Gastroesophageal sphincter (tissue), 4 donors: ENCODE data around the gene DPYD. TPM values are rescaled to one million over a fixed set of nuclear protein-coding genes. Genes with fewer than 3 reads are reported as not detected.

Source experiments
- ATAC-seq: fragments of 150-250 bp; one replicate; pipeline ENCODE4 v1.9.1; 2016; ENCODE audit warnings: mild to moderate bottlenecking, moderate library complexity
- H3K27ac ChIP-seq, 4 donors: fragments of 200-600 bp; sonication (generic) in 3 of 4; 1 replicate in 3 of 4; 2 replicates in 1 of 4; pipeline ENCODE4 v1.5.1; 2016 to 2019
- H3K27me3 ChIP-seq: fragments of 200-600 bp; sonication (generic); one replicate; pipeline ENCODE4 v1.5.1; 2019
- H3K36me3 ChIP-seq, 2 donors: fragments of 200-600 bp; sonication (generic); one replicate each; pipeline ENCODE4 v1.5.1; 2019; ENCODE audit warnings: control low read depth in 1 of 2
- H3K4me1 ChIP-seq, 3 donors: fragments of 200-600 bp; sonication (generic); 1 replicate in 2 of 3; 2 replicates in 1 of 3; pipeline ENCODE4 v1.5.1; 2016 to 2019; ENCODE audit warnings: control low read depth in 2 of 3
- H3K4me3 ChIP-seq, 2 donors: fragments of 200-600 bp; sonication (generic); one replicate each; pipeline ENCODE4 v1.5.1; 2019; ENCODE audit warnings: mild to moderate bottlenecking in 1 of 2, moderate library complexity in 1 of 2
- H3K9me3 ChIP-seq, 3 donors: fragments of 200-600 bp; sonication (generic); one replicate each; pipeline ENCODE4 v1.5.1; 2017 to 2019; ENCODE audit warnings: control low read depth in 2 of 3
- EP300 ChIP-seq: sonication (generic); formaldehyde crosslinking; IDR thresholded peaks from one replicate; pipeline ENCODE4 v1.6.1; 2017; ENCODE audit warnings: antibody characterized with exemption, mild to moderate bottlenecking
- POLR2A ChIP-seq, 2 donors: fragments of 450-650 bp; IDR thresholded peaks; one replicate each; pipeline ENCODE4 v1.6.1; 2017; ENCODE audit warnings: antibody characterized with exemption in 2 of 2, mild to moderate bottlenecking in 2 of 2, moderate library complexity in 1 of 2
- POLR2AphosphoS5 ChIP-seq: sonication (generic); formaldehyde crosslinking; IDR thresholded peaks from one replicate; pipeline ENCODE4 v1.6.1; 2017; ENCODE audit warnings: antibody characterized with exemption
- WGBS, 2 donors: methylation state at CpG; one replicate each; pipeline ENCODE4 v1.1.5; 2018; ENCODE audit warnings: low coverage in 1 of 2; 5-methylcytosine and 5-hydroxymethylcytosine counted together
- total RNA-seq, 4 donors: library from RNA; depleted of rRNA; stranded (reverse); fragments of >200 nt; gene quantifications; one replicate each; pipeline ENCODE4 v1.1.0, GENCODE V29; 2016
- TF ChIP-seq, protein P1 (sequence below), 4 experiments: fragments of 200-600 bp in 2 of 4; fragments of 450-650 bp in 2 of 4; sonication (generic) in 1 of 4; IDR thresholded peaks; one replicate each; pipeline ENCODE4 v1.5.1; 2017 to 2019; ENCODE audit warnings: antibody characterized with exemption in 4 of 4, mild to moderate bottlenecking in 2 of 4, moderate library complexity in 2 of 4

The DPYD gene
- total RNA-seq, 4 donors from 2014 or later, result 31.2 to 53.0 (median 43.2) TPM

DNA sequence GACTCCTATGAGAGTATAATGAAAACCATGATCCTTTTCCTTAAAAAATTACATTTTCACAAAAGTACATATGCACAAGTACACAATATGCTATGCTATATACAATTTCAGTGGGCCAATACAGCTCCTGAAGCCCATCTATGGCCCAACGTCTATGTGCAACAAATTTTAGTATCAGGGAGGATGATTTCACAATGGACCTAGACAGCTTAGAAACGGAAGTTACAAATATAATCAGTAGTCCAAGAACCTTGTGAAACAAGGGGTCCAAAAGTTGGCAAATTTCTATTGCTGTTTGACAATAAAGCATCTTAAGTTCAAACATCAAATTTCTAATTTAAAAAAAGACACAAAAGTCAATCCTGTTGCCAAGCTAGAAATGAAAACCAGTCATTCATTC lies 87.0 kb downstream of the DPYD start:
- Histone ChIP-seq H3K9me3 (no peaks in the 10 kb centered on the region), H3K27ac (no peak overlapping the region), H3K4me1 (no peaks in the 10 kb centered on the region), H3K36me3 (no peaks in the 10 kb centered on the region), H3K4me3 (no peak overlapping the region), H3K27me3 (no peaks in the 10 kb centered on the region)
- 86 to 90% methylated on average over 2 of the region's 2 CpGs for WGBS, 2 donors
- TF ChIP-seq EP300 (no peak), POLR2AphosphoS5 (no peak), POLR2A (IDR thresholded peaks at IDR 0.05) (no peak)
- TF ChIP-seq, protein P1, sequence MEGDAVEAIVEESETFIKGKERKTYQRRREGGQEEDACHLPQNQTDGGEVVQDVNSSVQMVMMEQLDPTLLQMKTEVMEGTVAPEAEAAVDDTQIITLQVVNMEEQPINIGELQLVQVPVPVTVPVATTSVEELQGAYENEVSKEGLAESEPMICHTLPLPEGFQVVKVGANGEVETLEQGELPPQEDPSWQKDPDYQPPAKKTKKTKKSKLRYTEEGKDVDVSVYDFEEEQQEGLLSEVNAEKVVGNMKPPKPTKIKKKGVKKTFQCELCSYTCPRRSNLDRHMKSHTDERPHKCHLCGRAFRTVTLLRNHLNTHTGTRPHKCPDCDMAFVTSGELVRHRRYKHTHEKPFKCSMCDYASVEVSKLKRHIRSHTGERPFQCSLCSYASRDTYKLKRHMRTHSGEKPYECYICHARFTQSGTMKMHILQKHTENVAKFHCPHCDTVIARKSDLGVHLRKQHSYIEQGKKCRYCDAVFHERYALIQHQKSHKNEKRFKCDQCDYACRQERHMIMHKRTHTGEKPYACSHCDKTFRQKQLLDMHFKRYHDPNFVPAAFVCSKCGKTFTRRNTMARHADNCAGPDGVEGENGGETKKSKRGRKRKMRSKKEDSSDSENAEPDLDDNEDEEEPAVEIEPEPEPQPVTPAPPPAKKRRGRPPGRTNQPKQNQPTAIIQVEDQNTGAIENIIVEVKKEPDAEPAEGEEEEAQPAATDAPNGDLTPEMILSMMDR (IDR thresholded peaks at IDR 0.05), result no peak
- no peak for ATAC-seq

DNA sequence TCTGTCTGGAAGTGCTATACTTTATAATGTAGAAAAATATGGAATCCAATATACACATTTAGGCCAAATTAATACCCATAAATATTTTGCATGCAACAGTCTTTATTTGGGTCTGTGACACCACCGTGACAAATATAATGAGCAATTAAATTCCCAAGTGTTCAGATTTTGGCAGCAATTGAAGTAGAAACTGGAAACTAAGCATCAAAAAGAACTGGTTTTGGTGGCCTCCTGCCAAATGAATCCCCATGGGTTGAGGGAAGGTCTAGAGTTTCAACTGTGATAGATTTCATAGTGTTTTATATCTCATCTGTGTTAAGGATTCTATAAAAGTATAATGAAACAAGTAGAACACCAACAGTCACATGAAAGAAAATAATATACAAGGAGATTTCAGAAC lies 88.4 kb downstream of the DPYD start:
- TF ChIP-seq, protein P1 (IDR thresholded peaks at IDR 0.05), result no peak
- no peak for TF ChIP-seq EP300
- no peaks in the 10 kb centered on the region for H3K36me3 ChIP-seq
- no peak overlapping the region for H3K27ac ChIP-seq
- no peaks in the 10 kb centered on the region for H3K27me3 ChIP-seq
- WGBS, 2 donors, result 33 to 38% methylated on average over 1 of the region's 1 CpG
- no peak for ATAC-seq
- H3K4me3 ChIP-seq, result no peak overlapping the region
- H3K4me1 ChIP-seq, result no peaks in the 10 kb centered on the region
- no peaks in the 10 kb centered on the region for H3K9me3 ChIP-seq

DNA sequence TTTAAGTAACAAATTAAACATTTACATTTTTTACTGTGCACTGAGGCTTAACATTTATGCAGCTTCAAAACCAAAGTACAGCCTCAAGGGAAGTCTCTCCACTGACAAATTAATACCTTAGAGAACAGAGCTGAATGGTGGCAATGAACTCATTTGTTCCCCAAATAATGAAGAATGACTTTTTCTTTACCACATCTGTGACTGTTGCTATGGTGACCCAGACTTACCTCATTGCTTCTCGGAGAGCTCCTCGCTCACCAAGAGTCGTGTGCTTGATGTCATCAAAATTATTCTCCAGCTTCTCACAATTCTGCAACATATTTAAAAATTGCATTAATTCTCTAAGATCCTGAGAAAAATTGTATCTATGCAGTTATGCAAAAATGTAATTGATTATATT lies 92.9 kb downstream of the DPYD start:
- Histone ChIP-seq H3K36me3 (no peaks in the 10 kb centered on the region), H3K27ac (no peak overlapping the region), H3K9me3 (no peaks in the 10 kb centered on the region), H3K4me1 (no peaks in the 10 kb centered on the region), H3K27me3 (no peaks in the 10 kb centered on the region), H3K4me3 (no peak overlapping the region)
- TF ChIP-seq POLR2A (IDR thresholded peaks at IDR 0.05), result no peak
- TF ChIP-seq, protein P1 (IDR thresholded peaks at IDR 0.05), result no peak
- TF ChIP-seq POLR2AphosphoS5, result no peak
- no peak for TF ChIP-seq EP300
- WGBS, 2 donors, result 87 to 100% methylated on average over 2 to 3 of the region's 3 CpGs
- no peak for ATAC-seq

DNA sequence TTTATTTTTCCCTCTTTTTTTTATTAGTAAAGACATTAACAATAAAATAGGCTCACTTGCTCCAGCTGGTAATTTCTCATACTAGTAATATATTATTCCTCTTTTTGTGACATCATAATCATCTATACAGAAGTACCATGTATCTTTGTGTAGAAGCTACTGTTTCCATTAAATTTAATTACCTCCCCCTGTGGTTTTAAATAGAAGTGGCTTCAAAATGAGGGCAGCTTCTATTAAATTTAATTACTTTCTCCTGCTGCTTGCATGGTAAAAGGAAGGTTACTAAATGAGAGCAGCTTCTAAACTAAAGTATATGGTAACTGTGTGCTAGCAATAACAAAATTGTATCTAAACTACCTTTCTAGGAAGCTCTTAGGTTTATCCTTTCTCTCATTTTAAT lies 94.0 kb downstream of the DPYD start:
- ATAC-seq, result no peak
- Histone ChIP-seq H3K9me3 (no peaks in the 10 kb centered on the region), H3K27me3 (no peaks in the 10 kb centered on the region), H3K4me1 (no peaks in the 10 kb centered on the region), H3K27ac (no peak overlapping the region), H3K4me3 (no peak overlapping the region), H3K36me3 (no peaks in the 10 kb centered on the region)
- TF ChIP-seq, protein P1 (IDR thresholded peaks at IDR 0.05), result no peak
- TF ChIP-seq EP300 (no peak), POLR2AphosphoS5 (no peak), POLR2A (IDR thresholded peaks at IDR 0.05) (no peak)

DNA sequence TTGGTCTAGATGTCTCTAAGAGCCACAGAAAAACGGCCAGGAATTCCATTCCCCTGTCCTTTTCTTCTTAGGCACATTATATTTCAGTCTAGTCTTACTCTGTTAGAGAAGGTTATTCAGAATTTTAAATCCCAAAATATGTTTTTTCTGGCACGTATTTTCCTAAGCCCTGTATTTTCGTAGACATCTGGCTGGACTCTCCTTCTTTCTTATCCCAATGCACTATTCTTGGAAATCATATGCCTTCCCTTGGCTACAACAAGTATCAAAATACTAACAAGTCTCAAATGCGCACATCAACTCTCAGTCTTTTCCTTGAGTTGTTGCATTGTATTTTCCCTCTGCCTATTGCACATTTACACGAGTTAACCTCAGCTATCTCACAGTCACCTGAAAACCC lies 96.2 kb downstream of the DPYD start:
- H3K4me1 ChIP-seq, result no peaks in the 10 kb centered on the region
- no peaks in the 10 kb centered on the region for H3K9me3 ChIP-seq
- H3K36me3 ChIP-seq, result no peaks in the 10 kb centered on the region
- WGBS, 2 donors, result 66 to 68% methylated on average over 5 of the region's 5 CpGs
- no peak for ATAC-seq
- TF ChIP-seq, protein P1 (IDR thresholded peaks at IDR 0.05), result no peak
- TF ChIP-seq POLR2AphosphoS5, result no peak
- TF ChIP-seq EP300, result no peak
- no peak for TF ChIP-seq POLR2A (IDR thresholded peaks at IDR 0.05)
- no peak overlapping the region for H3K27ac ChIP-seq
- H3K27me3 ChIP-seq, result no peaks in the 10 kb centered on the region
- no peak overlapping the region for H3K4me3 ChIP-seq
